Activated naive CD4-positive, alpha-beta T cell (primary cell): ENCODE measurements around the gene ANGEL2.

Experiments used
- DNase-seq, 4 experiments: peaks; one replicate each; lab custom pipeline; 2025; lab: John Stamatoyannopoulos, UW

ANGEL2 gene

GRCh38 chr1:212951126-212951946 lies 64.3 kb downstream of the ANGEL2 start:
- no peak for DNase-seq

DNA sequence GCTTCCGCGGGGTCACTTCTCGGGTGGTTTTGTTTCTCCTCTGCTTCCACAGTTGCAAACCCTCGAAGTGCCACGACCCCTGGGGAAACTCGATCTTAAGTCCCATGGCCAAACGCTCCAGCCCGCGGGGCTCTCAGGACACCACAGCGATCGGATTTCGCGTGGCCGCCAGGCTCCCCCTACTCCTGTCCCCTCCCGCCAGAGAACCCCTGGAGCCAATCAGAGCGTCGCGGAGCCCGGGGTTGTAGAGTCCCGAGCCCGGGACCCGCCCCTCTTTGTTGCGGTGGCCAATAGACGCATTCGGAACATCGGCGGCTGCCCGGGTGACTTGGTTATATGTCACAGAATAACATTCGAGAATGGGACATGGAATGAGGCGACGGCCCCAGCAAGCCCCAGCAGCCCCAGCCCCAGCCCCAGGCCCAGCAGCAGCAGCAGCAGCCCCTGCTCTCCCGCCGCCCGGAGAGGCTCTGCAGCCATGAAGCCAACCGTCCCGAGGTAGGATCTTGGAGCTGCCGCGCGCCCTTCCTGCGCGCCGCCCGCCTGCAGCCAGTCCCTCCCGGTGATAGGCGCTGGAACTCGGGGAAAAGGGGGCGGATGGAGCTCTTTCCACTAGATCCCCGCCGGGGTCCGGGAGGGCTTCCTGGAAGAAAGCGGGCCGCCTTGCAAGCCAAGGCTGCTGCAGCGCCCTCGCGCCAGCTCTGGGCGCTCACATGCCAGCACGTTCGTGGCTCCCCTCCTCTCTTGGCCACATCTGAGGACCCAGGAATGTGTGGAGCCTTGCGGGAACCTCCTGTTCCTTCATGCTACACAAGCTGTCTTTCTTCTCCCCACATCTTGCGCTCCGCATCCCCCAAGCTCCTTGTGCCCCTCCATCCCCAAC lies 65.2 kb downstream of the ANGEL2 start, which contains the start of gene VASH2:
Gene VASH2, plus strand, starts transcription at position 299 of the 883 bp plus-strand sequence. CDS start 1,002 bp downstream, outside the sequence.
- peak in 2 of 4 experiments; percentile 6 to 23 for DNase-seq

- DNase-seq, result no peak
Observed at GRCh38 chr1:212949771-212950170, 65.9 kb downstream of the ANGEL2 start.

- DNase-seq, result no peak
Observed at GRCh38 chr1:212946872-212947271, 68.8 kb downstream of the ANGEL2 start.

DNA sequence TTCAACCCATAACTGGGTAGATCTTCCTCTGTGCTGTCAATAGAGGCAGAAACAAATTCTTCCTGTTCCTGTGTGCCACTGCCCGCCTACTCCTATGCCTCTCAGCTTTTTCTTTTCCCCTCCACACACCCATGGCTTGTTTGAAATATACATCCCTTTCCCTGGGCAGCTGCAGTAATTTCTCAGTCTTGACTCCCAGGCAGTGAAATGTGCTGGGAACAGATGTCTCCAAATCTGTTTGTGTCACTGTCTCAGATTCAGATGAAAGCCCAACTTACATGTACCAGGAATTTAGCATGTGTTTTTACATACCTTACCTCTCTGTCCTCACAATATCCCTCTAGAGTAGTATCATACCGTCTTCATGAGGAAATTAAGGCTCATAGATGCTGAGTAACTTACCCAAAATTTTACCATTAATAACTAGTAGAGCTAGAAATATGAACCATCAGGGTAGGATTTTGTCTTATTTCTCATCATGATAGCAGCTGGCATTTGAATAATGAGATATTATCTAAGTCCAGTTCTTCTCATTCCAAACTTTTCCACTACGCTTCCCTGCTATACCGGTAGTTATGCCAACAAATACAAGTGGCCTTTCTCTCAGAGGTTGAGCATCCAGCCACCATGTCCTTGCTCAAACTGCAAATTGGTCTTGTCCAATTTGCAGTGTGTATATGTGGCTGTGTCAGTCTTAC lies 70.1 kb downstream of the ANGEL2 start:
- DNase-seq, result no peak

DNA sequence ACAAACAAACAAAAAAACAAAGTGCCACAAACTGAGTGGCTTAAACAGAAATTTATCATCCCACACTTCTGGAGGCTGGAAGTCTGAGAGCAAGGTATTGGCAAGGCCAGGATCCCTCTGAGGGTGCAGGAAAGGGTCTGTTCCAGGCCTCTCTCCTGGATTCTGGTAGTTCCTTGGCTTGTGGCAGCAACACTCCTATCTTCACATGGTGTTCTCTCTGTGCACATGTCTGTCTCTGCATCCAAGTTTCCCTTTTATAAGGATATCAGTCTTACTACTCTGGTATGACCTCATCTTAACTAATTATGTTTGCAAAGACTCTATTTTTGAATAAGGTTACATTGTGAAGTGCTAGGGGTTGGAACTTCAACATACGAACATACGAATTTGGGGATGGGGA lies 70.6 kb downstream of the ANGEL2 start:
- DNase-seq, result no peak

DNA sequence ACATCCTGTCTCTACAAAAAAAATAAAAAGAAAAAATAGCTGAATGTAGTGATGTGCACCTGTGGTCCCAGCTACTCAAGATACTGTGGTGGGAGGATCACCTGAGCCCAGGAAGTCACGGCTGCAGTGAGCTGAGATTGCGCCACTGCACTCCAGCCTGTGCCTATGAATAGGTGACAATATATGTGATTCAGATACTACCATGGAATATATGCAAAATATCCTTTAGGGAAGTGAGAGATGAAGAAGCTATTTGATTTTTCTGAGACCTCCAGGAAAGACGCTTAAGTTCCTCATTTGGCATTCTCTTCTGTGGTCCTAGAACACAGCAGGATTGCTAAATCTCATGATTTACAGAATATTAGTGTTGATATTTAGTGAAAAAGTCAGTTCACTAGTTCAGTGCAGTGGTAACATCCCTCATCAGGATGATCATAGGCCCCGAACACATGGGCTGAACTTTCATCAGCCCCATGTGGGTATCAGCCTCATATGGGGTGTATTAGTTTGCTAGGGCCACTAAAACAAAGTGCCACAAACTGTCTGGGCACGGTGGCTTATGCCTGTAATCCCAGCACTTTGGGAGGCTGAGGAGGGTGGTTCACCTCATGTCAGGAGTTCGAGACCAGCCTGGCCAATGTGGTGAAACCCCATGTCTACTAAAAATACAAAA lies 71.3 kb downstream of the ANGEL2 start:
- no peak for DNase-seq

DNA sequence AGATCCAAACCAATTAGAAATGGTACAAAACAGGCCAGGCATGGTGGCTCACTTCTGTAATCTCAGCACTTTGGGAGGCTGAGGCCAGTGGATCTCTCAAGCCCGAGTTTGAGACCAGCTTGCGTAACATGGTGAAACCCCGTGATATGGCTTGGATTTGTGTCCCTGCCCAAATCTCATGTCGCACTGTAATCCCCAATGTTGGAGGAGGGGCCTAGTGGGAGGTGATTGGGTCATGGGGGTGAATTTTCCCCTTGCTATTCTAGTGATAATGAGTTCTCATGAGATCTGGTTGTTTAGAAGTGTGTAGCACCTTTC lies 72.3 kb downstream of the ANGEL2 start:
- DNase-seq, result no peak

GRCh38 chr1:212942679-212943392 lies 72.8 kb downstream of the ANGEL2 start:
- DNase-seq, result no peak
